Fibroblast of pulmonary artery (primary cell): ENCODE measurements around the gene CAD.
A peak's percentile ranks its signal among the peaks of the same experiment; 100 is the strongest.

ENCODE experiments used
- DNase-seq: peaks from one replicate; pipeline ENCODE4 v3.0.0-alpha.2; 2010; ENCODE audit warnings: low read depth
- H3K4me3 ChIP-seq: replicated peaks from 2 replicates; pipeline ENCODE4 v1.5.1; 2011; ENCODE audit warnings: low read depth, mild to moderate bottlenecking, control low read depth, low read length, moderate library complexity
- CTCF ChIP-seq: IDR thresholded peaks from 2 replicates; pipeline ENCODE4 v1.5.1; 2011; ENCODE audit warnings: mild to moderate bottlenecking, control low read depth, low read length, inconsistent platforms; ENCODE audit errors: missing control alignments

CAD gene

GRCh38 chr2:27255187-27255586, 38.0 kb downstream of the CAD start:
- no peak overlapping the region for H3K4me3 ChIP-seq
- no peak for DNase-seq

GRCh38 chr2:27255660-27256059, 38.5 kb downstream of the CAD start:
- no peak for TF ChIP-seq CTCF
- no peak overlapping the region for H3K4me3 ChIP-seq
- peak; percentile 52 for DNase-seq

More at GRCh38 chr2:27255187-27255586, 38.0 kb downstream of the CAD start:
- no peak for TF ChIP-seq CTCF

GRCh38 chr2:27256855-27257454, 39.8 kb downstream of the CAD start:
- no peak for DNase-seq
- TF ChIP-seq CTCF = no peak

GRCh38 chr2:27258051-27258450, 40.9 kb downstream of the CAD start:
- no peak overlapping the region for H3K4me3 ChIP-seq
- no peak for TF ChIP-seq CTCF

More at GRCh38 chr2:27256855-27257454, 39.8 kb downstream of the CAD start:
- H3K4me3 ChIP-seq = no peak overlapping the region

GRCh38 chr2:27261241-27261925, 44.2 kb downstream of the CAD start:
- no peak for TF ChIP-seq CTCF
- H3K4me3 ChIP-seq = no peak overlapping the region
- DNase-seq = no peak

More at GRCh38 chr2:27258051-27258450, 40.9 kb downstream of the CAD start:
- DNase-seq = no peak

GRCh38 chr2:27261926-27262298, 44.7 kb downstream of the CAD start:
- TF ChIP-seq CTCF = no peak
- DNase-seq = no peak
- no peak overlapping the region for H3K4me3 ChIP-seq
